Ectodermal cell (in vitro differentiated cells): ENCODE data around the gene ESD. TPM values are rescaled to one million over a fixed set of nuclear protein-coding genes. Genes with fewer than 3 reads are reported as not detected.
A peak's percentile ranks its signal among the peaks of the same experiment; 100 is the strongest.

ENCODE experiments used
- H3K27ac ChIP-seq: 2 replicates; pipeline ENCODE4 v1.7.0; 2013; ENCODE audit warnings: mild to moderate bottlenecking, low read depth, low read length; ENCODE audit not compliant: insufficient read depth, poor library complexity, severe bottlenecking
- H3K27me3 ChIP-seq: 2 replicates; pipeline ENCODE4 v1.7.0; 2013; ENCODE audit warnings: mild to moderate bottlenecking, low read length; ENCODE audit not compliant: insufficient read depth, control insufficient read depth, poor library complexity, severe bottlenecking
- H3K36me3 ChIP-seq: one replicate; pipeline ENCODE4 v1.7.0; 2013; ENCODE audit warnings: low read length; ENCODE audit not compliant: control insufficient read depth, insufficient read depth
- H3K4me1 ChIP-seq: one replicate; pipeline ENCODE4 v1.7.0; 2013; ENCODE audit warnings: low read length; ENCODE audit not compliant: control insufficient read depth, insufficient read depth
- H3K4me3 ChIP-seq: 2 replicates; pipeline ENCODE4 v1.7.0; 2013; ENCODE audit warnings: low read depth, low read length, control low read depth; ENCODE audit not compliant: insufficient read depth
- H3K9me3 ChIP-seq: 2 replicates; pipeline ENCODE4 v1.7.0; 2013; ENCODE audit warnings: mild to moderate bottlenecking, low read length, moderate library complexity; ENCODE audit not compliant: control insufficient read depth
- WGBS, 2 experiments: methylation state at CpG; one replicate each; pipeline ENCODE4 v1.1.7; 2013; ENCODE audit warnings: missing lambda C conversion rate in 2 of 2; 5-methylcytosine and 5-hydroxymethylcytosine counted together
- polyA plus RNA-seq, 4 experiments: library from polyadenylated mRNA; stranded (reverse); fragments of 50-300 nt; gene quantifications; one replicate each; pipeline ENCODE4 v1.2.3, GENCODE V29; 2013

ESD gene
- 151 TPM for polyA plus RNA-seq (2013, experiment 1 of 4)
- polyA plus RNA-seq (2013, experiment 2 of 4), result 161 TPM
- polyA plus RNA-seq (2013, experiment 3 of 4), result 158 TPM
- 171 TPM for polyA plus RNA-seq (2013, experiment 4 of 4)

DNA sequence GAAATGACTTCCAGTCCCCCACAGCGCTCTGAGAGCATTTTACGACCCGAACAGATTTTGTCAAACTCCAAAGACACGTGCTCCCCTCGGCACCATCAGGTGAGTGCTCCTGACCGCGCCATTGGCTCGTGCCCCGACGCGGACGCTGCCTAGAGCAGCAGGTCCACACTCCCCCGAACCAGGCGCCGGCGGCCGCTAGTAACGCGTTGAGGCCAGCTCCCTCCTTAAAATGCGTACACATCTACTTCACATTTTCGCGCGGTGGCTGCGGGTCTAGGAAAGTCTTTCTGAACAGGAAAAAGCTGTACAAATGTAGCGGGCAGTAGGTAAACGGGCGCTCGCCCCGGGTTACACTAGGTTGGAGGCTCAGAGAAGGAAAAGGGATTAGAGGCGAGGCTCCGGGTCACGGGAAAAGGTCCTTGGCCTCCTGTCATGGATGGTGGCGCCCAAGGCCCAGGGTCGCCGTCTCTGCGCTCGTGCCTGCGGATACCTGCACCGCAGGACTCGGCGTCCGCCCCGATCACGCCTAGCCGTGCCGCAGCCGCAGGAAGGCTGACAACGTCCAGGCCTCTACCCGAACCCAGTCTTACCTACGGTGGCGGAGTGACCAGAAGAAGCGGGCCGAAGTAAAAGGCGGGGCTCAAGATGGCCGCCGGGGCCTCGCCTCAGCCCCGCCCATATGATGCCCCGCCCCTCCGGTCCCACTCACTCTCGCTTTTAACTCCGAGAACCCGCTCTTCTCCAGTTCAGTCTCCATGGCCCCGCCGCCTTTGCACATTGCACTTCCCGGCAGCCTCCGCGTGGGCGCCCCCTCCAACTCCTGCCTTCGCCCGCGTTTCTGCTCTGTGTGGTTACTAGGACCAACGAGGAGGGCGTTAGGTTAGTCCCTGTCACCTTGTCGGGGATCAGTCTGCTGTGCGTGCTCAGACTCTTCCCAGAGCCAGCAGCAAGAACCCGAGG, at the start of gene ESD:
ESD (minus strand) TSS at position 647 of the 960 bp plus-strand sequence. CDS start 5,748 bp downstream, outside the sequence.
- 12 to 13% methylated on average over 77 of the region's 77 CpGs for WGBS, 2 experiments
- H3K27me3 ChIP-seq, result no peaks in the 10 kb centered on the region
- no peaks in the 10 kb centered on the region for H3K36me3 ChIP-seq
- peaks cover 12% of the 10 kb centered on the region for H3K4me1 ChIP-seq
- H3K27ac ChIP-seq, result peak within 1 kb of the TSS; percentile 79
- H3K4me3 ChIP-seq, result peak within 1 kb of the TSS; percentile 73
- H3K9me3 ChIP-seq, result no peaks in the 10 kb centered on the region

DNA sequence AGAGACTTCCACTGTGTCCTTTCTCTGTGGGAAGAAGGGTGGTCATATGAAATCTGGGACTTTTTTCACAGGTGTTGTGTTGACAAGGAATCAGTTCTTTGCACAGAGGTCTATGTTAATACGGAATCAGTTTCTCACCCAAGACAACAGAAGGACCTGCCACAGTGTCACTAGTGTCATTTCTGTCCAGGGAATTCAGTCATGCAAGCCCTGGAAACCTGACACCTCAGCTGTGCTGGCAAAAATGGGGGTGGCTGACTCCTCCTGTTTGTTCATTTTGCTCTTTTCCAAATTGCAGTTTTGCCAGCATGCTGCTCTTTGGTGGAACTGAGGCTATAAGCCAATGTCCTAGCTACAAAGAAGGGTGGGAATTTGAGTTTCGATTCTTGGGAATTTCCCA, 49.8 kb upstream of the ESD start:
- Histone ChIP-seq H3K4me3 (no peak overlapping the region), H3K36me3 (no peaks in the 10 kb centered on the region), H3K9me3 (no peaks in the 10 kb centered on the region), H3K27ac (no peak overlapping the region), H3K27me3 (no peaks in the 10 kb centered on the region), H3K4me1 (no peaks in the 10 kb centered on the region)
- 95 to 96% methylated on average over 2 of the region's 2 CpGs for WGBS, 2 experiments

- H3K9me3 ChIP-seq, result no peaks in the 10 kb centered on the region
- no peaks in the 10 kb centered on the region for H3K36me3 ChIP-seq
- WGBS, 2 experiments, result 94 to 95% methylated on average over 2 of the region's 2 CpGs
- H3K27me3 ChIP-seq, result no peaks in the 10 kb centered on the region
- H3K27ac ChIP-seq, result no peak overlapping the region
- no peak overlapping the region for H3K4me3 ChIP-seq
- no peaks in the 10 kb centered on the region for H3K4me1 ChIP-seq
These were observed 48.2 kb upstream of the ESD start for GRCh38 chr13:46845146-46845545.

- H3K36me3 ChIP-seq, result no peaks in the 10 kb centered on the region
- no peaks in the 10 kb centered on the region for H3K9me3 ChIP-seq
- no peak overlapping the region for H3K27ac ChIP-seq
- no peak overlapping the region for H3K4me3 ChIP-seq
- 89 to 94% methylated on average over 4 of the region's 4 CpGs for WGBS, 2 experiments
- no peaks in the 10 kb centered on the region for H3K27me3 ChIP-seq
- H3K4me1 ChIP-seq, result no peaks in the 10 kb centered on the region
These were observed 47.5 kb upstream of the ESD start for GRCh38 chr13:46844431-46844830.

DNA sequence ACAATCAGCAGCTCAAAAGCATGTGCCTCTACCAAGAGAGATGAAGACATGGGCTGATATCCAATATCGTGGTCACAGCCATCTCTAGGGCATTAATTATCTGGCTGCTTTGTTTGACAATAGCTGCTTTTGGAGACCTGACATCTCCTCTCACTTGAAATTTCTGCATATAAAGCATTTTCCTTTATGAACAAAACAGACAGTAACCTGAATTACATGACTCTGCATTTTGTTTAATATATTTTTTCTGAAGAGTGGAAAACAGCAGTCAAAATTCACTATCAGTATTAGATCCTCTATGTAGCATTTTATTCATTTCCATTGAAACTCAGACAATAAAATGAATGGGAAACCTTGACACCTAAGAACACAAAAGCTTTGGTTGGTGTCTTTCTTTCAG, 42.4 kb upstream of the ESD start:
- no peak overlapping the region for H3K27ac ChIP-seq
- no peaks in the 10 kb centered on the region for H3K27me3 ChIP-seq
- no peaks in the 10 kb centered on the region for H3K9me3 ChIP-seq
- H3K36me3 ChIP-seq, result no peaks in the 10 kb centered on the region
- WGBS, 2 experiments, result 83 to 90% methylated on average over 1 of the region's 1 CpG
- no peak overlapping the region for H3K4me3 ChIP-seq
- no peaks in the 10 kb centered on the region for H3K4me1 ChIP-seq

- Histone ChIP-seq H3K4me1 (no peaks in the 10 kb centered on the region), H3K9me3 (no peaks in the 10 kb centered on the region), H3K4me3 (no peak overlapping the region), H3K27ac (no peak overlapping the region), H3K27me3 (no peaks in the 10 kb centered on the region), H3K36me3 (no peaks in the 10 kb centered on the region)
- whole genome bisulfite sequencing, 2 experiments, result 91% methylated on average over 6 of the region's 6 CpGs
These were observed 37.7 kb upstream of the ESD start for GRCh38 chr13:46834657-46835056.

- WGBS, 2 experiments, result 7 to 15% methylated on average over 2 to 4 of the region's 5 CpGs
- Histone ChIP-seq H3K27me3 (no peaks in the 10 kb centered on the region), H3K27ac (no peak overlapping the region), H3K36me3 (no peaks in the 10 kb centered on the region), H3K4me3 (no peak overlapping the region), H3K9me3 (no peaks in the 10 kb centered on the region), H3K4me1 (no peaks in the 10 kb centered on the region)
These were observed 34.7 kb upstream of the ESD start for GRCh38 chr13:46831588-46832194.

DNA sequence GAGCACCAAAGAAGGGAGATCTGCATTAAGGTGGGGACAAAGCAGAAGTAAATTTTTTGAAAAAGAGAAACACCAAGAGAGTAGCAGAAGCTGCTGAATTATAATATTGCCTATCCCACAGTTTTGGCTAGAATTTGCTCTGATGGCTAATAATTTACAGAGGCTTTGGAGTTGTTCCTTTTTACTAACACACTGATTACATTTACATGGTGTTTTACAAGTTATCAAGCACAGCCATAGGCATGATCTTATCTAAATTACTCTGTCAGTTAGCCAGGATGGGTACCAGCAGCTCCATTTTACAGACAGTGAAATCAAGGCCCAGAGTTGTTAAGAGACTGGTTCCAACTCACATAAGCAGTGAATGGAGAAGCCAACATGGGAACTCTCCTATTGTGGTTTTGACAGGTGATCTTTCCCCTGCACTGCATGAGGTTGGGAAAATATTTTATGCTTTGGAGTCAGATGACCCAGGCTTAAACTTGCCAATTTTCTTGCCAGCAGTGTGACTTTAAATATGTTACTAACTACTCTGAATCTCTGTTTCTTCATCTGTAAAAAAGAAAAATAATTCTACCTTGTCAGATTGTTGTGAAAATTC, 33.5 kb upstream of the ESD start:
- Histone ChIP-seq H3K27ac (no peak overlapping the region), H3K36me3 (no peaks in the 10 kb centered on the region), H3K9me3 (no peaks in the 10 kb centered on the region), H3K27me3 (no peaks in the 10 kb centered on the region), H3K4me3 (no peak overlapping the region), H3K4me1 (no peaks in the 10 kb centered on the region)

GRCh38 chr13:46822551-46822950, 25.6 kb upstream of the ESD start:
- H3K4me3 ChIP-seq, result no peak overlapping the region
- no peaks in the 10 kb centered on the region for H3K9me3 ChIP-seq
- WGBS, 2 experiments, result 91 to 93% methylated on average over 2 of the region's 2 CpGs
- no peaks in the 10 kb centered on the region for H3K36me3 ChIP-seq
- no peaks in the 10 kb centered on the region for H3K4me1 ChIP-seq
- H3K27ac ChIP-seq, result no peak overlapping the region
- no peaks in the 10 kb centered on the region for H3K27me3 ChIP-seq
